Suprapubic skin (tissue), 4 donors: ENCODE measurements around the gene TMEM270.

ENCODE experiments used
- CTCF ChIP-seq, 2 donors: fragments of 200-600 bp in 1 of 2; fragments of 450-650 bp in 1 of 2; sonication (generic) in 1 of 2; IDR thresholded peaks; one replicate each; pipeline ENCODE4 v1.5.1; 2016 to 2019; ENCODE audit warnings: antibody characterized with exemption in 2 of 2, mild to moderate bottlenecking in 1 of 2, moderate library complexity in 1 of 2
- EP300 ChIP-seq: sonication (generic); formaldehyde crosslinking; IDR thresholded peaks from one replicate; pipeline ENCODE4 v1.6.1; 2017; ENCODE audit warnings: antibody characterized with exemption
- POLR2A ChIP-seq, 2 donors: fragments of 450-650 bp; IDR thresholded peaks; one replicate each; pipeline ENCODE4 v1.6.1; 2017; ENCODE audit warnings: antibody characterized with exemption in 2 of 2, mild to moderate bottlenecking in 2 of 2, moderate library complexity in 2 of 2
- POLR2AphosphoS5 ChIP-seq, 3 donors: sonication (generic); formaldehyde crosslinking; IDR thresholded peaks; one replicate each; pipeline ENCODE4 v1.6.1; 2017; ENCODE audit warnings: antibody characterized with exemption in 3 of 3

DNA sequence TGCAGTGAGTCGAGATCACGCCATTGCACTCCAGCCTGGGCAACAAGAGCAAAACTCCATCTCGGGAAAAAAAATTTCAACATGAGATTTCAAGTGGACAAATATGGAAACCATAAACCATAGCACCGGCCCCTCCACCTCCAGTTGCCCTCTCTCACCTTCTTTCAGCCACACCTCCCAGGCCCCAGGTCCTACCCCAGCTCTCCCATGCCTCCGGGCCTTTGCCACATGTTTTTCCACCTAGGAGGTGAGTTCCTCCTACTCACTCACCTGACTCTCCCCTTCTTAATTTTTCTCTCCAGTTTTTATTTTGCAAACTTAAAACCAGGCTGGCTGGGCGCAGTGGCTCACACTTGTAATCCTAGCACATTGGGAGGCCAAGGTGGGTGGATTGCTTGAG, 43.8 kb upstream of the TMEM270 start:
- TF ChIP-seq CTCF (IDR thresholded peaks at IDR 0.05) = no peak
- TF ChIP-seq POLR2AphosphoS5 (IDR thresholded peaks at IDR 0.05) = no peak
- TF ChIP-seq EP300 = no peak
- no peak for TF ChIP-seq POLR2A (IDR thresholded peaks at IDR 0.05)
